Measurements from ENCODE around the gene CNMD.

CNMD gene

DNA sequence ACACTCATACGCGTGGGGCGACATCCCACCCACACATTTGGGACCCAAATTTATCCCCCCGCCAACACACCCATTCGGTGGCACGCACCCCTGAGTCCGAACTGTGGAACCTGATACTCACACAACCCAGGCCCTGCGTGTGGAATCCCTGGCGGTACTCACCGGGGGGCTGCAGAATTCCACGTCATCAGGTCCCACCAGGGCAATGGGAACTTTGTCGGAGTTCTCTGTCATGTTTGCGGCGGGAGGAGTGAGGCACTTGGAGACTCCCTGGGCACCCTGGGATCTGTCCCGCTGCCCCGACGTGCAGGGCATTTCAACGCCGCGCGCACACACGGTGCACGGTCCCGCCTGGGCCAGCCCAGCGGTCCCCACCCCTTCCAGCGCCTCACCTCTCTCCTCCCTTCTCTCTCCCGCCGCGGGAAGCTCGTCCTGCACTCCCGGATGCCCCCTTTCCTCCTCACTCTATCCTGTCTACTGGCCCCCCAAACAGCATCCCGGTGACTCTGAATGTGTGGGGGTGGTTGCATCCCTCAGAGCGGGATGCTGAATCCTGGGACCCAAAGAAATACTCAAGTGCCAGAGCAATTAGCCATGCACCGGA is at the start of gene CNMD:
CNMD (minus strand) TSS at position 353 of the 604 bp plus-strand sequence; CDS start at position 234, 119 bp downstream.
- peak; percentile 68 for DNase-seq

GRCh38 chr13:52788011-52788410 is 48.4 kb upstream of the CNMD start:
- no peak for DNase-seq

GRCh38 chr13:52787235-52787634 is 47.6 kb upstream of the CNMD start:
- no peak for DNase-seq

- no peak for DNase-seq
Observed at GRCh38 chr13:52786766-52787165, 47.1 kb upstream of the CNMD start.

GRCh38 chr13:52785739-52786138 is 46.1 kb upstream of the CNMD start:
- no peak for DNase-seq

DNA sequence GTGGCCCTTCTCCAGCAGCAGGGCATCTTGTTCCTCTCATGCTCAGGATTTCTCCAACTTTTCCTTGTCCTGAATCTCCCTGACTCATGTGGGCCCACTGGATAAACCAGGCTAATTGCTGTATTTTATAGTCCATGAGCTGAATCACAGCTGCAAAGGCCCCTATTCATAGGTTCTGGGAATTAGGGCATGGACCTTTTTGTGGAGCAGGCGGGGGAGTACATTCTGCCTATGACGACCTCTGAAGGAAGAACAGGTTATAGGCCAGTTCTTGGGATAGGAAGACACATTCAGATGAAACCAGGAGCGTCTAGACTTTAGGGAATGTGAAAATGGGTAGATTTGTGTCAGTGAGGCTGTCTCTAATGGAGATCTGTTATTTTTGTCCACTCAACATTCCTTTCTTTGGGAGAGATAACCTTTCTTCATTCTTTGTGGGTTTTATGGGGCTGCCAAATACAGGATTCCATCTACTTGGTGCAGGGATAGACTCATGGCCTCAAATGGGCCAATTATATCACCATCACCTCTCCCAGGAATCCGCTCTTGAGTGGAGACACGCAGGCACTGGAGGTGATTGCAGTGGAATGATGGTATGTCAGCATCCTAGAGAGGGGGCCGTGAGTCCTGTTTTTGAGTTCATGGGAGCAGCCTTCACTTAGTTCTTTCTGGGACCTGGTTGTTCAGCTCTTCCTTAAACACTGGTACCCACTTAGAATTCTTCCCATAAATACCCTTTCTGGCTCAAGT is 45.1 kb upstream of the CNMD start:
- DNase-seq = no peak

GRCh38 chr13:52783943-52784342 is 44.3 kb upstream of the CNMD start:
- no peak for DNase-seq

DNA sequence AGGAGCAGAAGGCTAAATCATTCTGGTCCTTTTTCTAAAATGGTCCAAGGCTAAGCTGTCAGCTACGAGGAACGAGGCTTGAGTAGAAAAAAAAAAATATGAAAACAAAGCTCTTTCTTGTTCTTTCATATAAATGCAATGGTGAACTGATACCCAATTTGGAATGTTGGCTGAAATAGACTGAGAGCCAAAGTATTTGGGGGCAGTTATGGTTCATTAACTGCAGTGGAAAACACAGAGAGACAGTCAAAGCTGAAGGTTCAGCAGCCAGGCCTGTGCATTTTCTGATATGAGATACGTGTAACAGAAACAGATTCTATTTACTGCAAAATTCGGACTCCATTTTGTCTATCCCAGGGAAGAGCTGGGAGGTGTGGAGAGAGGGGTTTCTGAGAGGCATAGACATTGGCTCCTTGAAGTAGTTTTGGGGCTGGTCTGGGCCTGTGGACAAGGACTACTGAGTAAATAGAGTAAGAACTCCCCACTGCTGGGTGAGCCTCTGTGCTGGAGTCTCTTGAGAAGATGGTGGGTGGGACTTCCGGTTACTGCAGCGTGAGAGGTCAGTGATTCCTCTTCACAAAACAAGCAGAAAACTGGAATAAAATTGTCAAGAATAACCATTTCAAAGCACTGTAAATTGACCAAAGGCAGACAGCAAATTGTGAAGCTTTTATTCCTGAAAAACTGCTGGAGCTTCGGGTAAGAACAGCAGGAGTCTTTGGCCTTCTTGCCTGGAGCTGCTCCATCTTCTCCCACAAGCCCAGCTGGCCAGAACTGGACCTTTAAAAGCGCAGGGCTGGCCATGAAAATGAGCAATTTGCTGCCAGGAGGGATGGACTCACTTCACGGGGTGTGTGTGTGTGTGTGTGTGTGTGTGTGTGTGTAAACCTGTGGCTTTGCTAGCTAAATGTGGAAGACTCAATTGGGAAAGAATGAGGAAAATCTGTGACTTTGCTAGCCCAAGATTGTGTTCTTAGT is 43.1 kb upstream of the CNMD start:
- peak; percentile 30 for DNase-seq

GRCh38 chr13:52780611-52781010 is 41.0 kb upstream of the CNMD start:
- DNase-seq = no peak

- DNase-seq = no peak
Observed at GRCh38 chr13:52780092-52780491, 40.5 kb upstream of the CNMD start.

DNA sequence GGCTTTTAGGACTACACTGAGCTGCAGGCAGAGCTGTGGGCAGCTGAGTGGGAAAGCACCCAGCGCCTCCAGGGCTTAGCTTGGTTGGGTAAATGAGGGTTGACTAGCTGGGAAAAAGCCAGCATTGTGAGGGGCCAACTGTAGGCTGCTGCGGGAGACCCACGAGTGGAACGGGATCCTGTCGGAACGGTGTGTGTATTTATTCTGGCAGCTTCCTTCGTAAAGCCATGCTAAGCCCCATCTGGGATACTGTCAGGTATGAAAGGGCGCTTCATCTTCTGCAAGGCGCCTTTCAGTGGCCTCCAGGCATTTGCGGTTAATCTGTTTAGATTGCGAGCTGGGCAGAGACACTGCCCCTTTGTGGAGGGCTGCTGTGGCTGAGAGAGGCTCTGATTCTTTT is 39.5 kb upstream of the CNMD start:
- DNase-seq = peak; percentile 44

DNA sequence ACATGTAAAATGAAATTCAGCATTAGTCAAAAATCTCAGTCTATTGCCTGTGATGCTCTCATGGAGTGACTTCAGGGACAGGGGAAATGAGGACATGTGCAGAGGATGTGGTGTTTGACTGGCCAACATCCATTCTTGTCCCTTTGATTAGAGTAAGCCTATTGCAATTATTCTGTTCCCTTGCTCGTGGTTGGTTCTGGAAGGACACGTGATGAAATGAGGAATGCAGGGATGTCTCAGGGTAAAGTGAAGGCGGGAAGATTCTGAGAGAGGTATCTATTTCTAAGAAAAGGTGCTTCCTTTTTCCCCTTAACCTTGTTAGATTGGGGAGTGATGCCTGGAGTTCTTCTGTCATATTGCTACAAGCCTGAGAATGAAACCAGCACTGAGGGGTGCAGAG is 37.1 kb upstream of the CNMD start:
- no peak for DNase-seq

- no peak for DNase-seq
Observed at GRCh38 chr13:52775511-52775910, 35.9 kb upstream of the CNMD start.

GRCh38 chr13:52767949-52768516 is 28.4 kb upstream of the CNMD start:
- no peak for DNase-seq

- DNase-seq = no peak
Observed at GRCh38 chr13:52765611-52766390, 26.2 kb upstream of the CNMD start.

- DNase-seq = no peak
Observed at GRCh38 chr13:52760077-52760476, 20.5 kb upstream of the CNMD start.

DNA sequence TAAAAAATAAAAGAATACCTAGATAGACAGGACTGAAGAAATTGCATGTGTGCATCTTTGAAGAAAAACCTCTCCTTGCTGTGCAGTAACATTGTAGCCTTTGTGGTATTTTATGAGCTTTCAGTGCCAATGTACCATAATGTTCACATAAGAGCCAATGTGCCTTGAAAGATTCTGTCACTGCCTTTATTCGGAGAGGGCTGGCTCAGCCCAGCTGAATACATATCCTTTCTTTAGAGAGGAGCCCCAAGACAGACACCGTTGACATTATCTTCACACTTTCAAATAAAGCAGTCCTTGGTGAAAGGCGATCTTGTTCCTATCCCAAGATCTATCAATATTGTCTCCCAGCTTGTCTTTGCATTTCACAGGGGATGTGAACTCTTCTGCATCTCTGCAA is 18.5 kb upstream of the CNMD start:
- DNase-seq = no peak

GRCh38 chr13:52751196-52751595 is 11.6 kb upstream of the CNMD start:
- DNase-seq = no peak

DNA sequence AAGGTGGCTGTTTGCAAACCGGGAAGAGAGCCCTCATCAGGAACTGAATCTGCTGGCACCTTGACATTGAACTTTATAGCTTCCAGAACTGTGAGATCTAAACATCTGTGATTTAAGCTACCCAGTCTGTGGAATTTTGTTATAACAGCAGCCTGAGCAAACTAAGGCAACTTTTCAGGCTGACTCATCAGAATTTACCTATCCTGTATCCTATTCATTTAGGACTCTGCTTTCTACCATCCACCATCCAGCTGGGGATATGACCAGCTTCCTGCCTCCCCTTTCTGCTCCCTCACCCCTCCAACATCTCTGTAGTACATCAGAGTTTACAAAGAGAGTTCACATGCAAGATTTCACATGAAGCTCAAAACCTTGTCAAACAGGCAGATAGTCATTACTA is 11.1 kb upstream of the CNMD start:
- DNase-seq = no peak

- DNase-seq = no peak
Observed at GRCh38 chr13:52749419-52749818, 9.8 kb upstream of the CNMD start.

DNA sequence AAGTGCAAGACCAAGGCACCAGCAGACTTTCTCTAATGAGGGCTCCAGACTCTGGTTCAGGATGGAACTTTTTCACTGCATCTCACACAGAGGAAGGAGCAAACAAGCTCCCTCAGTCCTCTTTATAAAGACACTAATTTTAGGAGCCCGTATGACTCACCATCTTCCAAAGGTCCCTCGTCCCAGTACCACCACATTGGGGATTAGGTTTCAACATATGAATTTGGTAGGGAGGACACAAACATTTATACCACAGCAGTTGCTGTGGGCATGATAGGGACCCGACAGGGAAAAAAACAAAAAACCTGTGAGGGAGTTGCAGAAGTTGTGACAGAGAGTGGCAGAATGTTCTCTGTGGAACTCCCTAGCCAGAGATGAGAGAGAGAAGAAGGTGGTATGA is 6.5 kb upstream of the CNMD start:
- DNase-seq = no peak

GRCh38 chr13:52744842-52745375 is 5.3 kb upstream of the CNMD start:
- DNase-seq = no peak
